ENCODE measurements around the gene SPATA31C1. TPM values are rescaled to one million over a fixed set of nuclear protein-coding genes. Genes with fewer than 3 reads are reported as not detected.

SPATA31C1 gene
- total RNA-seq, 2 experiments from 2014 or later: not detected

DNA sequence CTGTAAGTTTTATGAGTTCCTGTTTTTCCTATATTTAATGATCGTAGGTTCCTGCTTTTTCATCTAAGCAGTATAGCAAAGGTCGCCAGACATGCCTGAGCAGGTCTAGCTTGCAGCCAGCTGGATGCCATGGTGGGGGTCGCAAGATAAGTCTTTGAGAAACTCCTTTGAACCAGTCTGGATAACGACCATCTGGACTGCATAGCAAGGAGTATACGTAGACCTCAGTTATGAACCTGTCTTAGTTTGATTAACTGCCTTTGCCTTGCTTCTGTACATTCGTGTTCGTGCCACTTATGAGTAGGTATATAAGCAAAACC lies 43.5 kb upstream of the SPATA31C1 start:
- CTCF ChIA-PET: no interaction called here

DNA sequence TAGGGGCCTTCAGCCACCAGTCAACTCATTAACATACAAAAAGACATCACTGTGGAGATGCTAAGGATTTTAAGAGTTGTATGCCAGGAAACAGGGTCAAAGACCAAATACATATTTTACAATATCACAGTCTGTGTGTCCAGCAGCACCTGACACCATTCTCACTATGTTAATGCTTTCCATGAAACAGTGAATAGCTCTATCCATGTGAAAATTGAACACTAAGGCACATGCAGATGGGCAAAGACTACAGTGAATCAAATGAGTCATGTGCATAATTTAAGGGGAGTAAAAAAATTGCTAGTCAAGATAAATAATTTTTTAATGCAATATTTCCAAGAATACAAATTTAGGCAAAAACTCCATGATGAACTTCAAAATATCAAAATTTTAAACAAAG lies 42.7 kb upstream of the SPATA31C1 start:
- H3K4me1 ChIP-seq (ENCODE audit: insufficient read depth, low read length): no peaks in the 10 kb centered on the region
- Mint-ChIP-seq H3K9me3 (no peaks in the 10 kb centered on the region), H3K27ac (no peak overlapping the region), H3K27me3 (peaks cover 10% of the 10 kb centered on the region), H3K36me3 (ENCODE audit: low read depth) (no peaks in the 10 kb centered on the region), H3K4me1 (ENCODE audit: low read depth) (no peaks in the 10 kb centered on the region), H3K4me3 (no peak overlapping the region)
- no peaks in the 10 kb centered on the region for H3K36me3 ChIP-seq (ENCODE audit: insufficient read depth, low read length)
- H3K27me3 ChIP-seq (ENCODE audit: control insufficient read depth in 1 of 2, insufficient read depth in 2 of 2, low read length in 2 of 2): no peaks in the 10 kb centered on the region
- ChIA-PET CTCF (no interaction called here), POLR2A (no interaction called here)
- H3K9me3 ChIP-seq (ENCODE audit: control insufficient read depth in 1 of 2, insufficient read depth in 1 of 2, low read length in 2 of 2): peaks cover 0 to 8% of the 10 kb centered on the region in 2 experiments
- no peak for DNase-seq
- intact Hi-C loops (cut with DNase I, micrococcal nuclease): no loop called here
- H3K4me3 ChIP-seq (ENCODE audit: low read length): no peak overlapping the region
- no peak for ATAC-seq (ENCODE audit: poor library complexity)
- TF ChIP-seq, protein P1, sequence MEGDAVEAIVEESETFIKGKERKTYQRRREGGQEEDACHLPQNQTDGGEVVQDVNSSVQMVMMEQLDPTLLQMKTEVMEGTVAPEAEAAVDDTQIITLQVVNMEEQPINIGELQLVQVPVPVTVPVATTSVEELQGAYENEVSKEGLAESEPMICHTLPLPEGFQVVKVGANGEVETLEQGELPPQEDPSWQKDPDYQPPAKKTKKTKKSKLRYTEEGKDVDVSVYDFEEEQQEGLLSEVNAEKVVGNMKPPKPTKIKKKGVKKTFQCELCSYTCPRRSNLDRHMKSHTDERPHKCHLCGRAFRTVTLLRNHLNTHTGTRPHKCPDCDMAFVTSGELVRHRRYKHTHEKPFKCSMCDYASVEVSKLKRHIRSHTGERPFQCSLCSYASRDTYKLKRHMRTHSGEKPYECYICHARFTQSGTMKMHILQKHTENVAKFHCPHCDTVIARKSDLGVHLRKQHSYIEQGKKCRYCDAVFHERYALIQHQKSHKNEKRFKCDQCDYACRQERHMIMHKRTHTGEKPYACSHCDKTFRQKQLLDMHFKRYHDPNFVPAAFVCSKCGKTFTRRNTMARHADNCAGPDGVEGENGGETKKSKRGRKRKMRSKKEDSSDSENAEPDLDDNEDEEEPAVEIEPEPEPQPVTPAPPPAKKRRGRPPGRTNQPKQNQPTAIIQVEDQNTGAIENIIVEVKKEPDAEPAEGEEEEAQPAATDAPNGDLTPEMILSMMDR (IDR thresholded peaks at IDR 0.05): no peak
- H3K27ac ChIP-seq (ENCODE audit: low read depth in 1 of 2, low read length in 2 of 2): no peak overlapping the region

More for the DNA sequence above, 43.5 kb upstream of the SPATA31C1 start:
- Mint-ChIP-seq H3K36me3 (ENCODE audit: low read depth) (no peaks in the 10 kb centered on the region), H3K4me3 (no peak overlapping the region), H3K9me3 (no peaks in the 10 kb centered on the region), H3K27ac (no peak overlapping the region), H3K27me3 (peaks cover 10% of the 10 kb centered on the region), H3K4me1 (ENCODE audit: low read depth) (no peaks in the 10 kb centered on the region)
- TF ChIP-seq, protein P1 (IDR thresholded peaks at IDR 0.05): no peak
- Histone ChIP-seq H3K4me1 (ENCODE audit: insufficient read depth, low read length) (no peaks in the 10 kb centered on the region), H3K4me3 (ENCODE audit: low read length) (no peak overlapping the region), H3K36me3 (ENCODE audit: insufficient read depth, low read length) (no peaks in the 10 kb centered on the region), H3K9me3 (ENCODE audit: control insufficient read depth in 1 of 2, insufficient read depth in 1 of 2, low read length in 2 of 2) (peaks cover 0 to 9% of the 10 kb centered on the region in 2 experiments), H3K27me3 (ENCODE audit: control insufficient read depth in 1 of 2, insufficient read depth in 2 of 2, low read length in 2 of 2) (no peaks in the 10 kb centered on the region), H3K27ac (ENCODE audit: low read depth in 1 of 2, low read length in 2 of 2) (no peak overlapping the region)
- POLR2A ChIA-PET: no interaction called here
- no peak for ATAC-seq (ENCODE audit: poor library complexity)
- no peak for DNase-seq
- intact Hi-C loops (cut with DNase I, micrococcal nuclease): no loop called here

DNA sequence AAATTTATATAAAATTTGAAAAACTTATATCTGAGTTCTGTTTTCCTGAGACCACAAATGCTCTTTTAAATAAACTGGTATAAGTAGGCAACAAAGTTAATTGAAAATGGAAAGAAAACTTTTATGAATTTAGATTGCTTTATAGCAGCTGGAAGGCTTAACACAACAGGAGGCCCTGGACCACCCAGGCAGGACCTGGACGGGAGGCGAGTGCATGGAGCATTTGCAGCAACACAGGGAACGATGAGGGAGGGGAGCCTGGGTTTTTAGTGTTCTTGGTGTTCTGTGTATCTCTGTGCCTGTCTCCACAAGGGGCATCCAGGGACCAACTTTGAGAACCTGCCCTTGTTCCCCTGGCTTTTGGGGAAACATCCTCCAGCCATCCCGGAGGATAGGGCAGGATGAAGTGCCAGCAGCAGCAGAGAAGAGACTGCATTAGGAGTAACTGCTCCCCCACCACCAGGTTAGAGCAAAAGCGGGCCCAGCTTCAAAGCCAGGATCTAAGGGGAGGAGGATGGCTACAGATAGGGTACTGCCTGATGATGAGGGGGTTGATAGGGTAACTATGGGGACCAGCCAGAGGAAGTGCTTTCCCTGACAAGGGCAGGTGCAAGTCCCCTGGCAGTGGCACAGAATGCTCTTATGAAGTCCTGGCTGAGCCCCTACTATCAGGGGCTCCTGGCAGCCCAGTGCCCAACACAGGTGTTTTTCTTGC lies 41.8 kb upstream of the SPATA31C1 start:
- ChIA-PET CTCF (no interaction called here), POLR2A (no interaction called here)
- Mint-ChIP-seq H3K4me3 (no peak overlapping the region), H3K4me1 (ENCODE audit: low read depth) (no peaks in the 10 kb centered on the region), H3K9me3 (no peaks in the 10 kb centered on the region), H3K36me3 (ENCODE audit: low read depth) (no peaks in the 10 kb centered on the region), H3K27me3 (peaks cover 10% of the 10 kb centered on the region), H3K27ac (no peak overlapping the region)
- Histone ChIP-seq H3K4me1 (ENCODE audit: insufficient read depth, low read length) (no peaks in the 10 kb centered on the region), H3K36me3 (ENCODE audit: insufficient read depth, low read length) (no peaks in the 10 kb centered on the region), H3K9me3 (ENCODE audit: control insufficient read depth in 1 of 2, insufficient read depth in 1 of 2, low read length in 2 of 2) (peaks cover 0 to 8% of the 10 kb centered on the region in 2 experiments), H3K4me3 (ENCODE audit: low read length) (no peak overlapping the region), H3K27ac (ENCODE audit: low read depth in 1 of 2, low read length in 2 of 2) (no peak overlapping the region), H3K27me3 (ENCODE audit: control insufficient read depth in 1 of 2, insufficient read depth in 2 of 2, low read length in 2 of 2) (no peaks in the 10 kb centered on the region)
- TF ChIP-seq, protein P1 (IDR thresholded peaks at IDR 0.05): no peak
- intact Hi-C loops (cut with DNase I, micrococcal nuclease): no loop called here
- ATAC-seq (ENCODE audit: poor library complexity): no peak
- DNase-seq: no peak

Data from CD4-positive, alpha-beta T cell (primary cell).